HG03432 (cell line): ENCODE data around the gene ADAMTS7.
"Not testable (repeated sequence)": the region's sequence is repeated elsewhere in the genome, so short reads cannot be mapped to it uniquely, and the experiment has no call there.

Experiments
- ATAC-seq: cut with Tn5 transposase; IDR thresholded peaks from one replicate; pipeline ENCODE4 v1.9.1; 2021; ENCODE audit warnings: mild to moderate bottlenecking, moderate library complexity; ENCODE audit not compliant: unreplicated experiment

ADAMTS7 gene

DNA sequence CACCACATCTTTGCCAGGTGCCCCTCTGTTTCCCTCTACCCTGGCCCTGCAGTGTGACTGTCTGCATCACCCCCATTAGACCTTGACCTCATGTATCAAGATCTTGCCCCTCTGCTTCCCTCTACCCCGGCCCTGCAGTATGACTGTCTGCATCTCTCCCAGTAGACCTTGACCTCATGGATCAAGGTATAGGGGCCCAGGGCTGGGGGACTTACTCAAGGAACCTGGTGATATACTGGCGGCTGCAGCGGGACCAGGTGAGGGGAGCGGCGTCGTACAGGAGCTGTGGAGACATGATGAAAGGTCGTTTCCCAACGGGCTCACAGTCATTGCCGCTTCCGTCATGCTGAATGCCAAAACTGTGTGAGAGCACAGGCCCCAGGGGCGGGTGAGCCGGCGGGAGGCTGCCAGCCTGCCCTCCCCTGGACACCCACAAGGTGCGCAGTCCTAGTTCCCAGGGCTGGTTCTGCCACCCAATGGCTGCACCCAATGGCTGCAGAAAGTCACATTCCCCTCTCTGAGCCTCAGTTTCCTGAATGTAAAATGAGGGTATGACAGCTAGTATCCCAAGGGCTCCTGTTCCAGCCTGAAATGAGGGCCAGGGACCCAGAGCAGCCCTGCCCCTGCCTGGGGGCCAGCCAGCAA, 23.1 kb downstream of the ADAMTS7 start:
- ATAC-seq, result no peak

DNA sequence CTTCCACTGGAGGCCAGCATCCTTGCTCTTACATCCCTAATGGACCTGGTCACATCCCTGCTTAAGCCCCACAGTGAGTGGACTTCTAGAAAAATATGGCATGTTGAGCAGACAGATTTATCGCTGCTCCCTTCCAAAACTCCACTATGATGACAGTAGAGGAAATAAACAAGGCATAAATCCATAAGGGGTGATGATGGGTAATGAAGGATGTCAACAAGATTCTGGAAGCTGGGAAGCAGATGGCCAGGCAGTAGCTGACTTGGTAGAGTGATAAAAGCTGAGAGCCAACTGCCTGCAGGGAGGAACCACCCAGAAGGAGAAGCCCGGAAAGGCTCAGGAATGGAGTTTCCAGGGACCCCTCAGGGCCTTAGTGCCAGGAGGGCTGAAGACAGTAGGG, 28.9 kb downstream of the ADAMTS7 start:
- ATAC-seq, result not testable (repeated sequence)

- not testable (repeated sequence) for ATAC-seq
Measured at GRCh38 chr15:78781381-78781780, 29.9 kb downstream of the ADAMTS7 start.

GRCh38 chr15:78779975-78780374, 31.3 kb downstream of the ADAMTS7 start:
- not testable (repeated sequence) for ATAC-seq

DNA sequence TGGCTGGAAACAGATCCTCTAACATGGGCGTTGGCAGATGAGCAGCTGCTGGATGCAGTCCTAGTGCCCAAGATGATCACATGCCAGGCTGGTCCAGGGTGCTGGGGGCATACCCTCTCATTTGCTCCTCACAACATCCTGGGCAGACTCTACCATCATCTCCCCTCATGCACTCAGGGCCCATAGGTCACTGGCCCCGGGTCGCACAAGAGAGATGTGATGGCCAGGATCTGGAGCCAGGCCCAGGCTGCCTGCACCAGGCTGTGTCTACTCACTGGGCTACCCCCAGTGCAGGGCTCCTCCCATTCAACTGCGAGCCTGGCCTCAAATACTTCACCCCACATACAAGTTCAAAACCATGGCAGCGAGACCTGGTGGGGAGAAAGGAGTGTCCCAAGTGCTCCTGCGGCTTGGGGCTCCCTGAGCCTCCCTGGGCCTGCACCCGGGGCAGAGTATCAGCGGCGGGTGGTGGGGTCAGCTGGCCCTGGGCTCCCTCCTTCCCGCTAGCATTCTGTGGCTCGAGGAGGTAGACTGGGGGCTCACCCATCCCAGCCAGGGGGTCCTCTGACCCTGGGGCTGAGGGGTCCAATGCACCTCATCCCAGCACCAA, 32.0 kb downstream of the ADAMTS7 start:
- ATAC-seq, result not testable (repeated sequence)

DNA sequence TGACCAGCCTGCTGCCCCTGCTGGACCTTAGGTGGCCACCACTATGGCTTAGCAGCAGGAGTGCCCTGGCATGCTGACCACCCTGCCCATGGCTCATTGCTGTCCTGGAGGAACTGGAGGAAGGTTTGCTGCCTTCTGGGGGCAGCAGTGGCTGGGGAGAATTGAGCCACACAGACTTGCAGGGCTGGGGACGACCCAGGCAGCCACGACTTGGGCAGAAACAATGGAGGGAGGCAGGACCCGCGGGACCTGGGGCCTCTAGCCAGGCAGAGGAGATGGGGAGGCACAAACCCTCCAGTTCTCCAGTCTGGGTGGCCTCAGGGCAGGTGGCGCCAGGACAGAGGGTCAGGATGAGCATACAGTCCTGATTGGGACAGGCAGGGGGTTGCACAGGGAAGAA, 32.8 kb downstream of the ADAMTS7 start:
- ATAC-seq, result no peak

- not testable (repeated sequence) for ATAC-seq
Measured at GRCh38 chr15:78777953-78778345, 33.3 kb downstream of the ADAMTS7 start.

GRCh38 chr15:78777290-78777952, 33.8 kb downstream of the ADAMTS7 start:
- ATAC-seq, result not testable (repeated sequence)

DNA sequence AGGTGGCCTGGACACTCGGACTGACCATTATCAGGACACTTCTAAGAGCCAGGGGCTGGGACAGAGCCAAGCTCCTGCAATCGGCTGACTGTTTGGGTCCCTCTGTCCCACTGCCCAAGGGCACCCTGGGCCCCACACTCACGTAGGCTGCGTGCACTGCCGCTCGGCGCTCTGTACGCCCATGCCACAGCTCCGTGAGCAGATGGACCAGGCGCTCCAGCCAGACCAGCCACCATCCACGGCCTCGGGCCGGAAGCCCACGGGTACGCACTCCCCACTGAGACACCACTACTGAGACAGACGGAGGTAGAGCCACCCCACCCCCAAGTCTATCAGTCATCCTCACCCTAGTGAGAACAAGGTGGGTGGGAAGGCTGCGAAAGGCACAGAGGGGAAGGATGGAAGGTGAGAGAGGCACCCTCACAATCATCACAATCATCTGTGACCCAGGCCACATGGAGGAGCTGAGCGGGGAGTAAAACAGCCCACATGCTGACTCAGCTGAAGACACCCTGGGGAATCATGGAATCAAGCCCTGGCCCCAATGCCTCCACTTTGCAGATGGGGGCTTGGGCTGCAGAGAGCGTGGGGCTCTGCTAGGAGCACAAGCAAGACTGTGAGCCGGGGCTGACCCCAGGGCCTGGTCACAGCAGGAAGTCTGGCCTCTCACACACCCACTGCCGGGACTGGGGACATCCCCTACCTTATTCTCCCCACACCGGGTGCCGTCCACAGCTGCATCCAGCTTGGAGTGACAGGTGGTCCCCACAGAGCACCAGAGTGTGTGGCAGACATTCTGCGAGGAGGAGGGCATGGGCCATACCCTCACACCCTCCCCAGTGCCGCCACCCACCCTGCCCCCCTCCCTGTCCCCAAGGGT, 35.0 kb downstream of the ADAMTS7 start:
- ATAC-seq, result not testable (repeated sequence)

DNA sequence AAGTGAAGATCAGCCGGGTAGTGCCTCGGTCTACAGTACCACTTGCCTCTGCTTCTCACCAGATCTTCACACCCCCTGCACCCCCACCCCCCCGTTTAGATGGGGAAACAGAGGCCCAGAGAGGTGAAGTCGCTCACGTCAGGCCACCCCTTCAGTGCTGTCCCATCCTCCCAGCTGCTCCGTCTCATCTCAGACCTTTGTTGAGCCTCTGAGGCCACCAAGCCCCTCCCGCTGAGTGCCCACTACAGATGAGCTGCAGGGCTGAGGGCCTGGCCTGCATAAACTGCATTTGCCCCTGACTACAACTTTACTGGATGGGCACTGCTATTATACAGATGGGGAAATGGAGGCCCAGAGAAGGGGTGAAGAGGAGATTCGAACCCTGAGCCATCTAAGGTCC, 35.8 kb downstream of the ADAMTS7 start:
- no peak for ATAC-seq

- not testable (repeated sequence) for ATAC-seq
Measured at GRCh38 chr15:78774451-78774990, 36.7 kb downstream of the ADAMTS7 start.

GRCh38 chr15:78773765-78774450, 37.4 kb downstream of the ADAMTS7 start:
- not testable (repeated sequence) for ATAC-seq

GRCh38 chr15:78772738-78773137, 38.5 kb downstream of the ADAMTS7 start:
- ATAC-seq, result no peak

GRCh38 chr15:78771436-78772000, 39.7 kb downstream of the ADAMTS7 start:
- not testable (repeated sequence) for ATAC-seq

GRCh38 chr15:78771020-78771419, 40.2 kb downstream of the ADAMTS7 start:
- not testable (repeated sequence) for ATAC-seq

DNA sequence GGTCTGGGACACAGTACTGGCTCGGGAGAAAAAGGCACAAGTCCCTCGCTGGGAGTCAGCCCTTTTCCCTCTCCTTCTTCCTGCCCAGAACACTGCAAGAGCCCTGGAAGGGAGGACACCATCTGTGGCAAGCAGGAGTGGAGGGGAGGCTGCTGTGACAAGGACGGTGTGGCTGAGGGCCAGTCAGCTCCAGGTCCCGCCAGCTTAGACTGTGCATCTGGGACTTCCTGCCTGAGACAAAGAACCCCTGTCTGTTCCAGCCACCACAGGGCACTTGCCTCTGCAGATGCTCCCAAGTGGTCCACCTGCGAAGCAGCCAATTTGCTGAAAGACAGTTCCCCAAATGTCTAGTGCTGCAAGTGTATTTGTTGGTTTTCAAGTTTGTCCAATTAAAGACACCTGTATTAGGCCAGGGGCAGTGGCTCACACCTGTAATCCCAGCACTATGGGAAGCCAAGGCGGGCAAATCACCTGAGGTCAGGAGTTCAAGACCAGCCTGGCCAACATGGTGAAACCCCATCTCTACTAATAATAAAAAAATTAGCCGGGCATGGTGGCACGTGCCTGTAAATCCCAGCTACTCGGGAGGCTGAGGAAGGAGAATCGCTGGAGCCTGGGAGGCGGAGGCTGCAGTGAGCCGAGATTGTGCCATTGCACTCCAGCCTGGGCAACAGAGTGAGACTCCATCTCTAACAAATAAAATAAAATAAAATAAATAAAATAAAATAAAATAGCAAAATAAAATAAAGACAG, 41.6 kb downstream of the ADAMTS7 start:
- ATAC-seq, result not testable (repeated sequence)

DNA sequence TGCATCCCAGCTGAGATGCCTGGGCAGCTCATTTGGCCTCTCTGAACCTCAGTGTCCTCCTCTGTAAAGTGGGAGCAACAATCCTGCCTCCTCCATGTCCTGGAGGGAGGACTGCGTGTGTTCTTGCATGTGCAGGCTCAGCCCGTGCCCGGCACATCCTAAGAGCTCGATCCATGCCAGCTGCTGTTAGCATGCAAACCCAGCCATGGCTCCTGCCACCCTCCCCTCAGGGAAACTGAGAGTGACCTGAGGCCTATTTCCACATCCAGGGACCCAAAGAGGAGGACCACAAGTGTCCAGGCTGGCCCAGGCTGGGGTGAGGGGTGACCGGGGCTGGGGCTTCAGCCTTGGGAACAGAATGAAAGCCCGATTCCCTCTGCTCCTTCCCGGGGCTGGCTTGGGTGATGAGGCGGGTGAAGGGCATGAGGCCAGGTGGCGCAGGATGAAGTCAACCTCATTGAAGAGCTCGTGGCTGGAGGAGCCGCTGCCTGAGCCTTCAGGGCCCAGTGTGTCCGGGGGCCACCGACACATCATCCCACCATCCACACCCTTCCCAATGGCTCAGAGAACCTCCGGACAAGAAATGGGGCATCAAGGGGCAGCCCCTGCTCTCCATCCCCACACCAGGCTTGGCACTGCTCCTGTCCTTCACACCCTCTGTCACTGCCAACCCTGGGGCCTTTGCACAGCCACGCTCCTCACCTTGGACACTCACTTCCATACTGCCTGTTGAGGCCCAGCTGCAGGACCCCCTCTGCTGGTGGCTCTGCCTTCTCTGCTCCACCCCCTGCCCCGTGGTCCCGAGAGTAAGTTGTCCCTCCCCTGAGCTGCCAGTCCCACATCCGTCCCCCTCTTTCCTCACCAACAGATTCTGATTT, 42.5 kb downstream of the ADAMTS7 start:
- ATAC-seq, result no peak

DNA sequence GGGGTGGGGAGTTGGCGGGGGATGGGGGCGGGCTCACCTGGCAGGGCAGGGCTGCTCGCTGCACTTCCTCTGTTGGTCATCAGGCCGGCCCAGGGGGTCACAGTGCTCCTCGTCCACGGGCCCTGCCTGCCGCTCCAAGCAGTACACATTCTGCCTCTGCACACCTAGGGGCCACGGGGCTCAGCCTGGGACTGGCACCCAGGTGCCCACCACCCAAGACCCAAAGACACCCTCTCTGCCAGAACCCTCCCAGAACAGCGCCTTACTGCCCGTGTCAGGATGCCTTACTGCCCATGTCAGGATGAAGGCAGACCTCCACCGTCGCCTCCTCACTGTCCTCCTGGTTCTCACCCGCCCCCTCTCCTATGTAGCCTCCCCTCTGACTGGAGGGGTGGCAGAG, 43.2 kb downstream of the ADAMTS7 start:
- ATAC-seq, result no peak
